GM20000 (cell line): ENCODE measurements around the gene DSCAML1.

Experiments
- DNase-seq: peaks from one replicate; pipeline ENCODE4 v3.0.0; 2012; ENCODE audit warnings: low spot score
- TF ChIP-seq, protein P1 (sequence below): IDR thresholded peaks from 2 replicates; pipeline ENCODE4 v1.5.1; 2012; ENCODE audit warnings: mild to moderate bottlenecking, control low read depth; ENCODE audit errors: extremely low read depth, missing control alignments

The DSCAML1 gene

DNA sequence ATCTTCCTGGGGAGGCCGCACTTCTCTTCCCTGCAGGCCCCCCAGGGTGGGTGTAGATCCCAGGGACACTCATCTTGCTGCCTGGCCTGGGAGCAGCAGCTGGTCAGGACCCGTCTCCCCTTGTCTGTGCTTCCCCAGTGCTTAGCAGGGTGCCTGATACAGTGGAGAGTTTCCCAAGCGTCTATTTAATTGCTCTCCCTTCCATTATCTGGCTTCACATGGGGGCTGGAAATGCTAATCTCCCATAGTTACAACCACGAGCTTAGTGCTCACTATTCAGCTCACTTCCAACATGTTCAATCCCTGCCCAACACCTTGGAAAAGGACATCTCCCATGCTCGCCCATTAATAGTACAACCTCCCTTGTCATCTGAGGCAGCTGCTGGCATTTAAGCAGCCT, 100.5 kb downstream of the DSCAML1 start:
- no peak for DNase-seq
- TF ChIP-seq, protein P1, sequence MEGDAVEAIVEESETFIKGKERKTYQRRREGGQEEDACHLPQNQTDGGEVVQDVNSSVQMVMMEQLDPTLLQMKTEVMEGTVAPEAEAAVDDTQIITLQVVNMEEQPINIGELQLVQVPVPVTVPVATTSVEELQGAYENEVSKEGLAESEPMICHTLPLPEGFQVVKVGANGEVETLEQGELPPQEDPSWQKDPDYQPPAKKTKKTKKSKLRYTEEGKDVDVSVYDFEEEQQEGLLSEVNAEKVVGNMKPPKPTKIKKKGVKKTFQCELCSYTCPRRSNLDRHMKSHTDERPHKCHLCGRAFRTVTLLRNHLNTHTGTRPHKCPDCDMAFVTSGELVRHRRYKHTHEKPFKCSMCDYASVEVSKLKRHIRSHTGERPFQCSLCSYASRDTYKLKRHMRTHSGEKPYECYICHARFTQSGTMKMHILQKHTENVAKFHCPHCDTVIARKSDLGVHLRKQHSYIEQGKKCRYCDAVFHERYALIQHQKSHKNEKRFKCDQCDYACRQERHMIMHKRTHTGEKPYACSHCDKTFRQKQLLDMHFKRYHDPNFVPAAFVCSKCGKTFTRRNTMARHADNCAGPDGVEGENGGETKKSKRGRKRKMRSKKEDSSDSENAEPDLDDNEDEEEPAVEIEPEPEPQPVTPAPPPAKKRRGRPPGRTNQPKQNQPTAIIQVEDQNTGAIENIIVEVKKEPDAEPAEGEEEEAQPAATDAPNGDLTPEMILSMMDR: no peak

DNA sequence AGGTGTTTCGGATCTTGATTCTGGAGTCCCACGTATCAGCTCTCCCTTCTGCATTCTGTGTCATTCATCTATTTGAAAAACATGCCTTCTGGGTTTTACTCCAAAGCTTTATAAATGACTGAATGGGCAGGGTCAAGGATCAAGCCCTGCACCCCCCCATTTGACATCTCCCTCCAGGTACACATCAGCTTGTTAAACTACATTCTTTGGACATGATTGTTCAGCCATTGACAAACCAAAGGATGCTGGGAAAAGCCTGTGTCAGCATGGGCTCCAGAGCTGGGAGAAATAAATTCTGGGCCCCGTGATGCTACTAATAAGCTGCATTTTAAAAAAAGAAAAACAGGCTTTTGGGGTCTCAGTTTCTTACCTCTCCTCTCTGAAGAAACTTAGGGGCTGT, 103.7 kb downstream of the DSCAML1 start:
- TF ChIP-seq, protein P1: no peak
- DNase-seq: no peak

DNA sequence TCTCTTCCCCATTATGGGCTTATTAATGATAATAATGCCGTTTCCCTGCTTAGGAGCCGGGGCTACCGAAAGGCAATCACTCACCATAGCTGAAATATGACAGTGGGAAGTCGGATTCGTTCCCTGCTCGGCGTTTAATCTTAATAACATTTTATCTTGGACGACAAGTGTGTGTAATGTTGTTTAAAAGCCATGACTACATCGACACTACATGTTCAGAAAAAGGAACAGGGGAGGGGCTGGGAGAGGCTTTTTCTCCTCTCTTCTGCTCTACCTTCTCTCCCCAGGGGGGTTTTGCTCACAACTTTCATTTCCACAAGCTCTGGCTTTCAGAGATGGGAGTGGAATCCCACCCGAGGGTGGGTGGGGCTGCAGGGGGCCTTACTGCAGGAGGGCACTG, 105.5 kb downstream of the DSCAML1 start:
- TF ChIP-seq, protein P1: no peak
- no peak for DNase-seq

DNA sequence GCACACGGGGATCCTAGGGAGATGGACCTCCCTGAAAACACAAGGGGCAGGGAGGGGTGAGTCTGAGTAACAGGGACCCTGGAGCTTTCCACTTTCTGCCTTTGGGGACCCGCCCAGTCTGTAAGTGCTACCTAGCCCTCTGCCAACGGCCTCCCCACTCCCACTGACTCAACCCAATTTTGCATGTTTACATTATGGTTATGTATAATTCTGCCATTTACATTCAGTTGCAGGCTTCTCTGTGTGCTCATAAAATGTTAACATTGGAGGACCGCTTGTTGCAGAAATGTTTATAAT, 105.8 kb downstream of the DSCAML1 start:
- no peak for DNase-seq
- TF ChIP-seq, protein P1: no peak

DNA sequence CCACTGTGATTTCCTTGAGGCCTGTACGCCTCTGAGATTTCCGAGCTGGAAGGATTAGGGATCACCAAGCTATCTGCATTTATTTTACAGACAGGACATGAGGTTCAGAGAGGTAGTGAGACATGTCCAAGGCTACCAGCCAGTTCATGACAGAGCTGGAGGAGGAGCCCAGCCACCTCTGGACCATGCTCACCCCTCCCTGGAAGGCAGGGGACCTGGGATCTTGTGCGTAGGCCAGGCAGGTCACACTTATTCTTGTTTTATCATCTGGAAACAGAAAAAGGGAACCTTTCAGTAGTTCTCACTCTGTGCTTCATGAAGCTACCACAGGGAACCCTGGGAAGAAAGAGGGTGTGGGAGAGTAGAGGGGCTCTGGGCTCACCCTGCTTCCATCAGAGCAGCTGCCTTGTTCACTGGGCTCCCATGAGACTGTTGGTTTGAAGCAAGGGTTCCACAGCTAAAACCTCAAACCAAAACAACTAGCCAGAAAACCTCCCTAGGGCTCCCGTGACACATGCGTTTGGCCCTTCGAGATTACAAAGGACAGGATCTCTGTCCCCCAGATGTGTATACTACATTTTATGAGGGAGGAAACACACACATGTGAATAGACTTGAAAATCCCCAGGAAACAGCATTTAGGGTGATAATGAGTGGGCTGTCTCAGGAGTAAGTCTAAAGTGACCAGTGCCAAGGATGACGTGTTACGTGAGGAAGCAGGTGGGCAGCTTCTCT, 106.4 kb downstream of the DSCAML1 start:
- TF ChIP-seq, protein P1: no peak
- DNase-seq: peak; percentile 19

DNA sequence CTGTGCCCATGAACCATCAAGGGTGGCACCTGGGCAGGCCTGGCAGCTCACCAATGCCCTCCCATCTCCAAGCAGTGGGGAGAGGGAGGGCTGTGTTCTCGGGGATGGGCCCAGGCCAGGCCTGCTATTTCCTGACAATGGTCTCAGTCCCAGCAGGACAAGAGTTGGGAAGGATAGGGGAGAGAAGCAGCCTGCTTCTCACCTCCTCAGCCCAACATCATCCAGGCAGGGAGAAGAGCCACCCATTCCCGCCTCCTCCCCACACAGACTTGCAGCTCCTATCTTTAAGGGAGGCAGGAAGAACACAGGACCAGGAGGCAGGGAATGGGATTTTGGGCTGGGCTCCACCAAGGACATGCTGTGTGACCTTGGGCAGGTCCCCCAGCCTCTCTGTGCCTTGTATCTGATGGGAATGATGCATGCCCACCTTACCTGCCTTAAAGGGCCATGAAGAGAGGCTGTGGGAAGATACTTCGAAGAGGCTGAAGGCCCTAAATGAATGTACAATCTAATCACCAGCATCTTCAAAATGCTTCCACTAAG, 108.7 kb downstream of the DSCAML1 start:
- TF ChIP-seq, protein P1: no peak
- DNase-seq: no peak

DNA sequence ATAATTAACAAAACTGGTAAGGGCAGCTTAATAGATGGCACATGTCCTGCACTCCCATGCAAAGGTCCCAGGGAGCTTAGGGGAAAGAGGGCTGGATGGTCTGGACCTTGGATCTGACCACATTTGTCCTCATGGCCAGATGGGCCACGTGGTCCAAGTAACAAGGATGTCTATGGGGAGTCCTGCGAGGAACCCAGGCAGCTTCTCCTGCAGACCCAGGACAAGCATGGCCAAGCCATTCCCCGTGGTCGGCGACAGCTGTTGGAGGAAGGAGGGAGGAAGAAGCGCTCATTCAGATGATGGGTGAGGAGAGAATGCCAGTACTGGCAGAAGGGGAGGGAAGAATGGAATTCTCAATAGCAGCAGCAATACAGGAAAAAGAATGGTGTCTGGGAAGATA, 109.2 kb downstream of the DSCAML1 start:
- DNase-seq: no peak
- TF ChIP-seq, protein P1: no peak
